HEK293 (cell line): ENCODE results near the gene TNFRSF18.
A peak's percentile ranks its signal among the peaks of the same experiment; 100 is the strongest.

Experiments
- CTCF ChIA-PET: fragments of 350-600 bp; formaldehyde crosslinking; extraction: SDS; loops from one replicate; lab custom pipeline; 2021; ENCODE audit warnings: antibody characterized with exemption; lab: Yijun Ruan, JAX
- POLR2A ChIA-PET: fragments of 300-600 bp; formaldehyde crosslinking; extraction: SDS; loops from one replicate; lab custom pipeline; 2020; ENCODE audit warnings: antibody characterized with exemption, inconsistent platforms; lab: Yijun Ruan, JAX
- H3K27ac ChIP-seq: fragments of 200-500 bp; sonication (Bioruptor generic); 2 replicates; pipeline ENCODE4 v1.5.1; 2014; ENCODE audit warnings: low read depth, low read length, control low read depth, inconsistent platforms; ENCODE audit errors: extremely low read depth
- H3K36me3 ChIP-seq, 2 experiments: fragments of 200-500 bp in 1 of 2; sonication (Bioruptor generic) in 1 of 2; 1 replicate in 1 of 2; 2 replicates in 1 of 2; pipeline ENCODE4 v1.5.1; 2014 to 2017; ENCODE audit warnings: inconsistent platforms in 2 of 2, low read length in 2 of 2; ENCODE audit not compliant: control insufficient read depth in 2 of 2, insufficient read depth in 1 of 2
- H3K4me1 ChIP-seq: fragments of 200-500 bp; sonication (Bioruptor generic); 2 replicates; pipeline ENCODE4 v1.5.1; 2014; ENCODE audit warnings: mild to moderate bottlenecking, low read length, inconsistent platforms; ENCODE audit not compliant: control insufficient read depth, insufficient read depth
- H3K4me3 ChIP-seq: 2 replicates; pipeline ENCODE4 v1.5.1; 2011; ENCODE audit warnings: low read depth, mild to moderate bottlenecking, control low read depth, low read length, moderate library complexity
- H3K9me3 ChIP-seq: fragments of 200-500 bp; sonication (Bioruptor generic); 2 replicates; pipeline ENCODE4 v1.5.1; 2014; ENCODE audit warnings: low read depth, low read length, inconsistent platforms; ENCODE audit not compliant: control insufficient read depth, insufficient read depth
- BCL11B ChIP-seq: fragments of 450-650 bp; formaldehyde crosslinking; IDR thresholded peaks from 2 replicates; pipeline ENCODE4 v1.5.1; 2016; ENCODE audit warnings: low read depth, missing biosample characterization, missing genetic modification characterization
- EGR2 ChIP-seq: fragments of 450-650 bp; formaldehyde crosslinking; IDR thresholded peaks from 2 replicates; pipeline ENCODE4 v1.5.1; 2016; ENCODE audit warnings: low read depth, missing biosample characterization, missing genetic modification characterization
- KLF7 ChIP-seq: fragments of 450-650 bp; formaldehyde crosslinking; IDR thresholded peaks from 2 replicates; pipeline ENCODE4 v1.5.1; 2016; ENCODE audit warnings: missing biosample characterization, missing genetic modification characterization, borderline replicate concordance
- ZNF140 ChIP-seq: fragments of 450-650 bp; formaldehyde crosslinking; IDR thresholded peaks from 2 replicates; pipeline ENCODE4 v1.5.1; 2016; ENCODE audit warnings: missing biosample characterization, missing genetic modification characterization
- ZNF146 ChIP-seq: fragments of 450-650 bp; formaldehyde crosslinking; IDR thresholded peaks from 2 replicates; pipeline ENCODE4 v1.5.1; 2016; ENCODE audit warnings: missing biosample characterization, missing genetic modification characterization
- ZNF157 ChIP-seq: fragments of 450-650 bp; formaldehyde crosslinking; IDR thresholded peaks from 2 replicates; pipeline ENCODE4 v1.5.1; 2016; ENCODE audit warnings: missing biosample characterization, missing genetic modification characterization
- ZNF175 ChIP-seq: fragments of 450-650 bp; formaldehyde crosslinking; IDR thresholded peaks from 2 replicates; pipeline ENCODE4 v1.5.1; 2016; ENCODE audit warnings: missing biosample characterization, missing genetic modification characterization
- ZNF202 ChIP-seq: fragments of 450-650 bp; formaldehyde crosslinking; IDR thresholded peaks from 2 replicates; pipeline ENCODE4 v1.5.1; 2016; ENCODE audit warnings: missing biosample characterization, missing genetic modification characterization, borderline replicate concordance
- ZNF600 ChIP-seq: fragments of 450-650 bp; formaldehyde crosslinking; IDR thresholded peaks from 2 replicates; pipeline ENCODE4 v1.5.1; 2016; ENCODE audit warnings: missing biosample characterization, missing genetic modification characterization
- ZNF624 ChIP-seq: fragments of 450-650 bp; formaldehyde crosslinking; IDR thresholded peaks from 2 replicates; pipeline ENCODE4 v1.5.1; 2017; ENCODE audit warnings: missing biosample characterization, missing genetic modification characterization
- ZNF626 ChIP-seq: fragments of 450-650 bp; sonication (Bioruptor Pico); formaldehyde crosslinking; IDR thresholded peaks from 2 replicates; pipeline ENCODE4 v1.5.1; 2018; ENCODE audit warnings: missing biosample characterization, missing genetic modification characterization, inconsistent platforms
- ZNF768 ChIP-seq: fragments of 450-650 bp; formaldehyde crosslinking; IDR thresholded peaks from 2 replicates; pipeline ENCODE4 v1.5.1; 2018; ENCODE audit warnings: missing biosample characterization, mild to moderate bottlenecking, missing genetic modification characterization
- ZNF843 ChIP-seq: fragments of 450-650 bp; formaldehyde crosslinking; IDR thresholded peaks from 2 replicates; pipeline ENCODE4 v1.5.1; 2016; ENCODE audit warnings: missing biosample characterization, missing genetic modification characterization
- TF ChIP-seq, protein P1 (sequence below): fragments of 450-650 bp; formaldehyde crosslinking; IDR thresholded peaks from 2 replicates; pipeline ENCODE4 v1.5.1; 2016; ENCODE audit warnings: missing biosample characterization, missing genetic modification characterization
- TF ChIP-seq, protein P2 (sequence below): fragments of 450-650 bp; formaldehyde crosslinking; IDR thresholded peaks from 2 replicates; pipeline ENCODE4 v1.5.1; 2017; ENCODE audit warnings: missing biosample characterization, mild to moderate bottlenecking, missing genetic modification characterization, moderate library complexity
- TF ChIP-seq, protein P3 (sequence below): fragments of 450-650 bp; formaldehyde crosslinking; IDR thresholded peaks from 2 replicates; pipeline ENCODE4 v1.5.1; 2016; ENCODE audit warnings: missing biosample characterization, missing genetic modification characterization

TNFRSF18 gene

GRCh38 chr1:1183221-1183747 is 23.1 kb downstream of the TNFRSF18 start:
- H3K27ac ChIP-seq = no peak overlapping the region
- ChIA-PET CTCF (no interaction called here), POLR2A (no interaction called here)
- H3K4me1 ChIP-seq = no peaks in the 10 kb centered on the region
- H3K9me3 ChIP-seq = no peaks in the 10 kb centered on the region
- no peak overlapping the region for H3K4me3 ChIP-seq
- TF ChIP-seq, protein P1, sequence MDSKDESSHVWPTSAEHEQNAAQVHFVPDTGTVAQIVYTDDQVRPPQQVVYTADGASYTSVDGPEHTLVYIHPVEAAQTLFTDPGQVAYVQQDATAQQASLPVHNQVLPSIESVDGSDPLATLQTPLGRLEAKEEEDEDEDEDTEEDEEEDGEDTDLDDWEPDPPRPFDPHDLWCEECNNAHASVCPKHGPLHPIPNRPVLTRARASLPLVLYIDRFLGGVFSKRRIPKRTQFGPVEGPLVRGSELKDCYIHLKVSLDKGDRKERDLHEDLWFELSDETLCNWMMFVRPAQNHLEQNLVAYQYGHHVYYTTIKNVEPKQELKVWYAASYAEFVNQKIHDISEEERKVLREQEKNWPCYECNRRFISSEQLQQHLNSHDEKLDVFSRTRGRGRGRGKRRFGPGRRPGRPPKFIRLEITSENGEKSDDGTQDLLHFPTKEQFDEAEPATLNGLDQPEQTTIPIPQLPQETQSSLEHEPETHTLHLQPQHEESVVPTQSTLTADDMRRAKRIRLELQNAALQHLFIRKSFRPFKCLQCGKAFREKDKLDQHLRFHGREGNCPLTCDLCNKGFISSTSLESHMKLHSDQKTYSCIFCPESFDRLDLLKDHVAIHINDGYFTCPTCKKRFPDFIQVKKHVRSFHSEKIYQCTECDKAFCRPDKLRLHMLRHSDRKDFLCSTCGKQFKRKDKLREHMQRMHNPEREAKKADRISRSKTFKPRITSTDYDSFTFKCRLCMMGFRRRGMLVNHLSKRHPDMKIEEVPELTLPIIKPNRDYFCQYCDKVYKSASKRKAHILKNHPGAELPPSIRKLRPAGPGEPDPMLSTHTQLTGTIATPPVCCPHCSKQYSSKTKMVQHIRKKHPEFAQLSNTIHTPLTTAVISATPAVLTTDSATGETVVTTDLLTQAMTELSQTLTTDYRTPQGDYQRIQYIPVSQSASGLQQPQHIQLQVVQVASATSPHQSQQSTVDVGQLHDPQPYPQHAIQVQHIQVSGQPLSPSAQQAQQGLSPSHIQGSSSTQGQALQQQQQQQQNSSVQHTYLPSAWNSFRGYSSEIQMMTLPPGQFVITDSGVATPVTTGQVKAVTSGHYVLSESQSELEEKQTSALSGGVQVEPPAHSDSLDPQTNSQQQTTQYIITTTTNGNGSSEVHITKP = no peak
- TF ChIP-seq ZNF175 (tag by site-specific recombination) (no peak), ZNF140 (no peak), KLF7 (tag by site-specific recombination) (no peak), ZNF157 (tag by site-specific recombination) (no peak), ZNF626 (tag by site-specific recombination) (no peak), ZNF843 (tag by site-specific recombination) (no peak), ZNF768 (tag by site-specific recombination) (no peak), ZNF146 (tag by site-specific recombination) (no peak)
- TF ChIP-seq, protein P2, sequence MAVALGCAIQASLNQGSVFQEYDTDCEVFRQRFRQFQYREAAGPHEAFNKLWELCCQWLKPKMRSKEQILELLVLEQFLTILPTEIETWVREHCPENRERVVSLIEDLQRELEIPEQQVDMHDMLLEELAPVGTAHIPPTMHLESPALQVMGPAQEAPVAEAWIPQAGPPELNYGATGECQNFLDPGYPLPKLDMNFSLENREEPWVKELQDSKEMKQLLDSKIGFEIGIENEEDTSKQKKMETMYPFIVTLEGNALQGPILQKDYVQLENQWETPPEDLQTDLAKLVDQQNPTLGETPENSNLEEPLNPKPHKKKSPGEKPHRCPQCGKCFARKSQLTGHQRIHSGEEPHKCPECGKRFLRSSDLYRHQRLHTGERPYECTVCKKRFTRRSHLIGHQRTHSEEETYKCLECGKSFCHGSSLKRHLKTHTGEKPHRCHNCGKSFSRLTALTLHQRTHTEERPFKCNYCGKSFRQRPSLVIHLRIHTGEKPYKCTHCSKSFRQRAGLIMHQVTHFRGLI = no peak
- TF ChIP-seq, protein P3, sequence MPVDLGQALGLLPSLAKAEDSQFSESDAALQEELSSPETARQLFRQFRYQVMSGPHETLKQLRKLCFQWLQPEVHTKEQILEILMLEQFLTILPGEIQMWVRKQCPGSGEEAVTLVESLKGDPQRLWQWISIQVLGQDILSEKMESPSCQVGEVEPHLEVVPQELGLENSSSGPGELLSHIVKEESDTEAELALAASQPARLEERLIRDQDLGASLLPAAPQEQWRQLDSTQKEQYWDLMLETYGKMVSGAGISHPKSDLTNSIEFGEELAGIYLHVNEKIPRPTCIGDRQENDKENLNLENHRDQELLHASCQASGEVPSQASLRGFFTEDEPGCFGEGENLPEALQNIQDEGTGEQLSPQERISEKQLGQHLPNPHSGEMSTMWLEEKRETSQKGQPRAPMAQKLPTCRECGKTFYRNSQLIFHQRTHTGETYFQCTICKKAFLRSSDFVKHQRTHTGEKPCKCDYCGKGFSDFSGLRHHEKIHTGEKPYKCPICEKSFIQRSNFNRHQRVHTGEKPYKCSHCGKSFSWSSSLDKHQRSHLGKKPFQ (tag by site-specific recombination) = no peak
- no peaks in the 10 kb centered on the region for H3K36me3 ChIP-seq

- Histone ChIP-seq H3K4me1 (no peaks in the 10 kb centered on the region), H3K36me3 (no peaks in the 10 kb centered on the region), H3K27ac (no peak overlapping the region), H3K4me3 (no peak overlapping the region), H3K9me3 (no peaks in the 10 kb centered on the region)
- ChIA-PET CTCF (no interaction called here), POLR2A (no interaction called here)
- TF ChIP-seq ZNF600 (tag by site-specific recombination) (0 out of 2 replicates have a peak, but pooled peaks have one; percentile 24), ZNF202 (tag by site-specific recombination) (no peak), BCL11B (0 out of 2 replicates have a peak, but pooled peaks have one; percentile 18), ZNF624 (no peak), EGR2 (tag by site-specific recombination) (0 out of 2 replicates have a peak, but pooled peaks have one; percentile 2)
Measured at GRCh38 chr1:1182491-1183220, 23.7 kb downstream of the TNFRSF18 start.
